GM12892 (cell line): ENCODE data around the gene SDK1.
"Not testable (repeated sequence)": the region's sequence is repeated elsewhere in the genome, so short reads cannot be mapped to it uniquely, and the experiment has no call there.

Source experiments
- DNase-seq: peaks from one replicate; pipeline ENCODE4 v3.0.0; 2011; ENCODE audit not compliant: insufficient read length
- FAIRE-seq: peaks from 2 replicates; lab custom pipeline; 2011; peaks lifted over from hg19 to GRCh38; lab: Jason Lieb, UNC
- POLR2A ChIP-seq: IDR thresholded peaks from 2 replicates; pipeline ENCODE4 v1.6.1; 2011; ENCODE audit warnings: low read depth, low read length, control low read depth
- POLR2AphosphoS5 ChIP-seq: IDR thresholded peaks from 2 replicates; pipeline ENCODE4 v1.6.1; 2011; ENCODE audit warnings: low read depth, low read length, control low read depth
- TAF1 ChIP-seq: IDR thresholded peaks from 2 replicates; pipeline ENCODE4 v1.6.1; 2011; ENCODE audit warnings: low read depth, mild to moderate bottlenecking, control low read depth, low read length, borderline replicate concordance

Gene SDK1

DNA sequence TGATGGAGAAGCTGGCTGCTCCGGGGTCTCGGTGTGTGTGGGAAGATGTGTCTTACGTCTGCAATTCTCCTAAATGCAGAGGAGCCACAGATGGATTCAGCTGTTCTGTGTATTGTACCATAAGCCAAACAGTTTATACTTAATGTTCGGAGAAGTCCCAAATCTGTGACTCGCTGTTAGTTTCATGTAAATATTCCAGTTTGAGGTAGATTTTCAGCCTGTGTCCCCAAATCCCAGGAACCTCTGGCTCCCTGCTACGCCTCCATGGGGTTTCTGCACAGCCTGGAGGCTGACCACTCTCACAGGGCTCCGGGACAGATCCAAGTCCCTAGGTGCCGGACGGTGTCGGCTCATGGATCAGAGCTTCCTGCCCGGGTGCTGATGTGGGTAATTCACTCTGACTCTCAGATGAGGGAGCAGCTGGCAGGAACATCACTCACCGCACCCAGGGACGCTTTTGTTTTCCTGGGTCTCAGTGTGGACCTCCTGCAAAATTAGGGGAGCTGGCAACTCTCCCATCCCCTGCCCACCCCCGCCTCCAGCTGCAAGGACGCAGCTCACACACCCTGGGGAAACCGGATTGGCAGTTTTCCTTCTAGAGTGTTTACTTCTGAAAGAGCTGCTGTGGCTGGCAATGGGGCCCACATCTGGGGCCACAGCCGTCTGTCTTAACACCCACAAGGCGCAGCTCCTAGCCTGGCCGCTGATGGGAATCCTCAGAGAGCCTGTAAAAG is 960.0 kb downstream of the SDK1 start:
- no peak for FAIRE-seq

DNA sequence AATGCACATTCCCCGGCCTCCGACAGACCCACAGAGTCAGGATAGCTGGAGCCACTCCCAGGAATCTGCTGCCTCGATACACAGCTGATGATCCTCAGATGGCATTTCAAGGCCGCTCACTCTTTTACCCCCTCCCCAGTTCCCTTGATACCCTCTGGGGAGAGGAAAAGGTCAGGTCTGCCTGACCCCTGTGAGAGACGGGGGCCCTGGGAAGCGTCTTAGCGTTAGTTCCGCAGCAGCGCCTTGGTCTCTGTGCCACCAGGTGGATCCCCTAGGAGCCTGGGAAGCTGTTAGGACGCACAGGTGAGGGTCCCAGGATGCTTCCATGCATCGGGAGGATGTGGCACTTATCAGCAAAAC is 960.5 kb downstream of the SDK1 start:
- FAIRE-seq (no peak), DNase-seq (no peak)
- TF ChIP-seq TAF1 (no peak), POLR2A (no peak)

More for the DNA sequence above, 960.0 kb downstream of the SDK1 start:
- no peak for DNase-seq
- TF ChIP-seq POLR2A (no peak), POLR2AphosphoS5 (no peak), TAF1 (no peak)

DNA sequence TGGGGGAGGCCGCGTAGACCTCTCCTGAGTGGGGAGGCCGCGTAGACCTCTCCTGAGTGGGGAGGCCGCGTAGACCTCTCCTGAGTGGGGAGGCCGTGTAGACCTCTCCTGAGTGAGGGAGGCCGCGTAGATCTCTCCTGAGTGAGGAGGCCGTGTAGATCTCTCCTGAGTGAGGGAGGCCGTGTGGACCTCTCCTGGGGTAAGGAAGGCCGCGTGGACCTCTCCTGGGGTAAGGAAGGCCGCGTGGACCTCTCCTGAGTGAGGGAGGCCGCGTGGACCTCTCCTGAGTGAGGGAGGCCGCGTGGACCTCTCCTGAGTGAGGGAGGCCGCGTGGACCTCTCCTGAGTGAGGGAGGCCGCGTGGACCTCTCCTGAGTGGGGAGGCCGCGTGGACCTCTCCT is 963.2 kb downstream of the SDK1 start:
- not testable (repeated sequence) for FAIRE-seq

DNA sequence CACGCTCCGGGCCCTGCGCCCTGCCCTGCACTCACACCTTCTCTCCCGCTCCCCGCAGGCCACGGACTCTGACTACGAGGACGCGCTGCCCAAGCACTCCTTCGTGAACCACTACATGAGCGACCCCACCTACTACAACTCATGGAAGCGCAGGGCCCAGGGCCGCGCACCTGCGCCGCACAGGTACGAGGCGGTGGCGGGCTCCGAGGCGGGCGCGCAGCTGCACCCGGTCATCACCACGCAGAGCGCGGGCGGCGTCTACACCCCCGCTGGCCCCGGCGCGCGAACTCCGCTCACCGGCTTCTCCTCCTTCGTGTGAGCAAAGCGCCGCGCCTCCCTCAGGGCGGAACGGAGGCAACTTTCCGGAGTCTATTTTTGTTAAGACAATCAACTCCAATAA is 964.0 kb downstream of the SDK1 start:
- FAIRE-seq (no peak), DNase-seq (no peak)
- TF ChIP-seq POLR2A (no peak), POLR2AphosphoS5 (no peak), TAF1 (no peak)

More for the DNA sequence above, 963.2 kb downstream of the SDK1 start:
- not testable (repeated sequence) for DNase-seq

GRCh38 chr7:4265676-4266075 is 964.6 kb downstream of the SDK1 start:
- FAIRE-seq (no peak), DNase-seq (no peak)
- TF ChIP-seq TAF1 (no peak), POLR2A (no peak), POLR2AphosphoS5 (no peak)

DNA sequence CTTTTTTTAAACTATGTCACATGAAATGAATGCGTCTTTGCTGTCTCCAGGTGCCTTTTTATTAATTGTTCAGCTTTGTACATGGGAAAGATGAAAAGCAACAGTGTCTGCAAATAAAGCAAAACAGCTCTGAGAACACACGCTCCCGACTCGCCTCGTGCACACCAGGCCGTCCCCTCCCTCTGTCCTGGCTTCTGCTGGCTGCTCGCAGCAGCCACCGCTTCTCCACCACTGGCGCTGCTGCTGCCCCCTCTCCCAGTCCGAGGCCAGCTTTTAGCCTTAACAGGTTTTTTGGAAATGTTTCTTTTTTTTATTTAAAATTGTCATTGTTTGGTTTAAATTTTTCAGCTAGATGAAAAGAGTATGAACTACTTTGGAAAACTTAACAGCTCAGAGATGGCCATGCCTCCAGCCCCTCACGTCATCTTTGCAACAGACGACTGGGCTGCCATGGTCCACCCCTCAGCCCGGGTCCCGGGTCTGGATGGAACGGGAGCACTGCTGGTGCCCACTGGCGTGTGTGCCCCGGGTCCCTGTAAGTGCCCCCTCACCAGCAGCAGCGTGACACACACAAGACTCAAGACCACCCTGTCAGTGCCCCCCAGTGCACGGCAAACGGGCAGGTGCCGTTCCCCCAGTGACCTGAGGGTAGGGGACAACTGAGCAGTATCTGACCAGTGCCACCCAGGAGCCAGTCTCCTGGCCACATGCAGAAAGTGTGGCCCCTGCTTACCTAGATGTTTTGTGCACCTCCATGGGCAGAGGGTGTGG is 965.4 kb downstream of the SDK1 start:
- TF ChIP-seq POLR2AphosphoS5 (no peak), POLR2A (no peak), TAF1 (no peak)
- FAIRE-seq = no peak

DNA sequence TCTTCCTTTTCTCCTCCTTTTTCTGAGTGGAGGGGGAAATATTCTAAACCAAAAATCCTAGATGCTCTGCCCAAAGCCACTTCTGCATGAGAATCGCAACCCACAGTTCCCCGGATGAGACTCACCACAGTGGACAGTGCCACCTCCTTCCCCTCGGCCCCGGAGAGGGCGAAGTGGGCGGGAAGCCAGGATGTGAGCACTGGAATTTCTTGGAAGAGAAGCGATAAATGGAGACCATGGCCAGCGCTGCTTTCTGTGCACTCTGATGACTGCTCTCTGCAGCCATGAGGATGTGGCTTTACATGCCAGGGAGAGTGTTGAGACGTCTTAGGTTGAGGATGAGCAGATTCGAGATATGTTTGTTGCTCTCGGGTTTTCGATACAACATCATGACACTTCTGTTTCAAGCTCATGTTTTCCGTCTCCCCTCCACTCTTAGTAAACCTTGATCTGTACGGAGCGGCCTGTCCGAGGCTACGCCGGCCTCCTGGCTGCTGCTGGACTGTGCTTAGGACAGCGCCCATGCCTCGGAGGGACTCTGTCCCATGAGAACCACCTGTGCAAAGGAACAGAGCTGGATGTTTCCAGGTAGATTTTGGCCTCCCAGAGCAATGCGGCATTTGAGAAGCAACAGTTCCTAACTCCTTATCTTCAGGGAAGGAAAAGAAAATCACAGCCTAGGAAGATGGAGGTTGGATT is 966.4 kb downstream of the SDK1 start:
- FAIRE-seq (no peak), DNase-seq (no peak)
- no peak for TF ChIP-seq TAF1
- no peak for TF ChIP-seq POLR2A
- no peak for TF ChIP-seq POLR2AphosphoS5

More for the DNA sequence above, 965.4 kb downstream of the SDK1 start:
- DNase-seq = no peak

DNA sequence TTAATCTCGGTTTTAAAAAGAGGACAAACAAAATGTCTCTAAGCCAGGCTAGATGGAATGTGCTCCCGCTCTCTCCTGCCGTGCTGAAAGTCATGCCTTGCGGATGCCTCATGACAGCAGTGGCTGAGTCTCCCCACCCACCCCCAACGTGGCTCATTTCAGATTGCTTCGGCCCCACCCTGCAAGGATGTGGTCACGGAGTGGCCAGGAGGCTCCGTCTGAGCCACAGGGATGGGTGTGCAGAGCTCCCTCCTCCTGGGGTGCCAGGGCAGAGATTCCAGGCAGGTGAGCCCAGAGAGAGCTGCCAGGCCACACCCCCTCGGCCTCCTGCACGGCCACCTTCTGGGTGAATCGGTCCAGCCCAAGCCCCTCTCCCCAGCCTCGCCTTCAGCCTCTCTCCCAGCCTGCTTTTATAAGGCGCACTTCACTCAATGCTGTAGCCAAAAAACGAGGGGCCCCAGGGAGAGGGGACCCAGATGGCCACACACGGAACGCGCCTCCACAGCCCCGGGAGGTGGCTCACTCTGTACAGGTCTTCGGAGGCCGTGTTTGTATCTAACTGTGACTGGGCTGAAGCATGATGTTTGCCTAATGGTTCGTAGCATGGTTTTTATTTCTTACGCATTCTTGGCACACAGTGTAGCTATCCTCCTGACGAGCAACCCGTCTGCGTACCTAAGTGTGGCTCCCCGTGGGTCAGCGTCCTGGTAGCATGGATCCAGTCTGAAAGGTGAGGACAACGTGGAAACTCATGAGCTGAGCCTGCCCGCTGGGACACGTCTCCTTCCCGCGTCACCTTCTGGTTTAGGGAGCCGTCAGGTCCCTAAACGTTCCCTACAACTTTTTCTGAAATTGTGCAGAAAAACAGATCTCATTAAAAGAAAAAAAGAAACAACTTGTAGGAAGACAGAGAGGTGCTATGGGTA is 967.3 kb downstream of the SDK1 start:
- no peak for FAIRE-seq
- TF ChIP-seq TAF1 = no peak
- TF ChIP-seq POLR2AphosphoS5 = no peak
- no peak for TF ChIP-seq POLR2A
- no peak for DNase-seq

GRCh38 chr7:4269086-4269485 is 968.0 kb downstream of the SDK1 start:
- FAIRE-seq (no peak), DNase-seq (no peak)

GRCh38 chr7:4269746-4270145 is 968.7 kb downstream of the SDK1 start:
- FAIRE-seq = no peak
- TF ChIP-seq POLR2A = no peak
- no peak for TF ChIP-seq POLR2AphosphoS5
- no peak for TF ChIP-seq TAF1
- no peak for DNase-seq

More at GRCh38 chr7:4269086-4269485, 968.0 kb downstream of the SDK1 start:
- TF ChIP-seq POLR2AphosphoS5 (no peak), TAF1 (no peak), POLR2A (no peak)

- no peak for DNase-seq
- TF ChIP-seq POLR2A (no peak), POLR2AphosphoS5 (no peak), TAF1 (no peak)
- no peak for FAIRE-seq
Observed at GRCh38 chr7:4270268-4270667, 969.2 kb downstream of the SDK1 start.
